ENCODE measurements around the gene PDZD2.
"Not testable (repeated sequence)": the region's sequence is repeated elsewhere in the genome, so short reads cannot be mapped to it uniquely, and the experiment has no call there.

Gene PDZD2

DNA sequence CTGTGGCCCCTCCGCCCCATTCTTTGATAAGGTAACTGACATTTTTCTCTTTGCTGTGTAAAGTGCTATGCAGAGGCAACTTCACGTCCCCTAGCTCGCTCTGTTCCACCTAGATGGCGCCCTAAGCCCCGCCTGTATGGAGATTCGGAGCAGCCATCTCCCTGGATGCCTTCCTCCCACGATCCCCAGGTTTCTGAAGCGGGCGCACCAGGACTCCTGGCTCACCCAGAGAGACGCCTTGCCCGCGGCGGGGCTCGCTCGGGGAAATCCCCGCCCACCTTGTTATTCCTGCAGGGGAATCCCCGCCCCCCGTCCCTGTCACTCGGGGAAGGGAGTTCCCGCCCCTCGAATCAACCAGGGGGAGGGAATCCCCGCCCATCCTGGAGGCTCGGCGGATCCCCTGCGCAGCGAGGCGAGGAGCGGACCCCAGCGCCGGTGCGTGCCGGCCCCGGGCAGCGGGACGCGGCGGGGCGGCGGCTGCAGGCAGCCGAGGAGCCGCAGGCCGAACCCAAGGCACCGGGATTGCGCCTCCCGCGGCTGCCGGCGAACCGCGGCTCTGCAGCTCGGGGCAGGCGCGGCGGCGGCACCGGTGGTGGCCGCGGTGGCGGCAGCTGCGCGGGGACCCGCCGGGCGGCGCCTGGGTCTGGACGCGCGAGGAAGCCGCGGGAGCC, at the start of gene PDZD2:
PDZD2 (plus strand) TSS at position 384 of the 671 bp plus-strand sequence.
- peak; percentile 74 for DNase-seq

DNA sequence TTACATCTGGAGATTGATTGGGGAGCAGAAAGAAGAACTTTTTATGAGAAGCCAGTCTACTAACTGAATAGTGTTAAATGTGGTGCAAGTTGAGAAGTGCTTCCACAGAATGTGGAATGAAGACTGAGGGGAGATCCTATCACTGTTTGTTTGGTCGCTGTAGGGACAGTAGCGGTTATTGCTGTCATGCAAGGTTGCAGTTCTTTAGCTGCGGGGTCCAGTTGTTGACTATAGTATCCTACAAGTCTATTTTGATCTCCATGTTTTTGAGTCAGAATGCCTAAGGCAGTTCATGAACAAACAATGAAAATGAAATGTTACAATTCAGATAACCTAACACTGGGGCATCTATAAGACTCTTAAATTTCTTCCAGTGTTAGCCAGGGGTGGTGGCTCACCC, 45.3 kb upstream of the PDZD2 start:
- DNase-seq: no peak

DNA sequence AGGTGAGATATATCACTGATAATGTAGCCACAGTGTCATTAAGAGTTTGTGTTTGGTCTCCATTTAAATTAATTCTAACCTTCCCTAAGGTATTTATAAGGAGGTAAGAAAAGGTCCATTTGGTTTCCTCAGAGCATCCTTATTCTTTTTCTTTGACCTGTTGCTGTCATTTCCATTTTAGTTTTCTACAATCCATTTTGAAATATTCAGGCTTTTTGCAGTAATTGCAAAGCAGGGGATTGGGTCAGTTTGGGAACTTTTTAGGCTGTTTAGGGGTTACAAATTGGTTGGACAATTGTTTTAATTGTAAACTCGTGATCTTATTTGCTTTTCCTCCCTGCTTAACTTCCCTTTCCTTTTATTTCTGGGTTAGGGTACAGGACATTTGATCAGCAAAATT, 42.6 kb upstream of the PDZD2 start:
- DNase-seq: no peak

DNA sequence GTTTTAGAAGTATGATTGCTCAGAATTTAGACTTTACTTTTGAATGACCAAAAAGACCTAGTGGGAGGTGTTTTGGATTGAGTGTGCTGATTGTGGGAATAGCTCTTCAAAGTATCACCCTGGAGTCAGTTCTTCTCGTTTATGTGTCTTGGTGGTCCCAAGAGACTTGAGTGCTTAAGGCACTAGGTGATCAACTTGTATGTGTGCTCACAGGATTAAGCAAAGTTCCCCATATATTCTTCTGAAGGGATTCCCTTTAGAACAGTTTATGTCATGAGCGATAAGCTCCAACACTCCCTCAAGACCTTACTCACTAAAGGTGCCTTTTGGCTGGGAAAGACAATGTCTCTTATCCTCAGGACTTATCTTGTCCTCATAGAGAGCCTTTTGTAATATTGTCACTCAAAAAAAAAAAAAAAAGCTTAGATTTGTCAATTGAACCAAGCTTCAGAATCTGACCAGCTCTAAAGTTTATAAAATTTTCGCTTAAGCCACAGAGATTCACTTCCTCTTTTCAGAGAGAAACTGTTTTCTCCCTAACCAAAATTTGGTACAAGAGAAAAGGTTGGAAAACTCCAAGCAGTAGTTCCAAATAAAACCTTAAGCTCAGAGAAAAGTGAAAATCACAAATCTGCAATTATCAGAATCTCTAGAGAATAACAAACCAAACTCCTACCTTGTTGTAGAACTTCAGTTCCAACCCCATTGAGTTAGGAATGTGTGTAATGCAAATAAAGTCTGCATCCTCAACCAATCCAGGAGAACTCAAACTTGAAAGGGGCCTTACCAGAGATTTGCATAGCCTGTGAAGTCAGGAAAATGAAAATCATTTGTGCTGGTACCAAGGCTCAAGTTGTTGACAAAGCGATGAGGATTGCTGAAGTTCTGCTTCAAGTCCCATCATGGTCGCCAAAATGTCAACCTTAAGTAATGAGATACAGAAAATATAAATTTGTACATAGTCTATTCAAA, 40.0 kb upstream of the PDZD2 start:
- DNase-seq: no peak

DNA sequence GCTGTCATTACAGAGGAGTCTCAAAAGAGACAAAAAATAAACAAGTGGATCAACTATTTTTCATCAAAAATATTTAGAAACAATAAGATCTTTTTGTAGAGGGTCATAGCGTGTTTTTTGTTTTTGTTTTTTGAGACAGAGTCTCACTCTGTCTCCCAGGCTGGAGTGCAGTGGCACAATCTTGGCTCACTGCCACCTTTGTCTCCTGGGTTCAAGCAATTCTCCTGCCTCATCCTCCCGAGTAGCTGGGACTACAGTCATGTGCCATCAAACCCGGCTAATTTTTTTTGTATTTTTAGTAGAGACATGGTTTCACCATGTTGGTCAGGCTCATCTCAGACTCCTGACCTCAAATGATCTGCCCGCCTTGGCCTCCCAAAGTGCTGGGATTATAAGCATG, 36.6 kb upstream of the PDZD2 start:
- not testable (repeated sequence) for DNase-seq

DNA sequence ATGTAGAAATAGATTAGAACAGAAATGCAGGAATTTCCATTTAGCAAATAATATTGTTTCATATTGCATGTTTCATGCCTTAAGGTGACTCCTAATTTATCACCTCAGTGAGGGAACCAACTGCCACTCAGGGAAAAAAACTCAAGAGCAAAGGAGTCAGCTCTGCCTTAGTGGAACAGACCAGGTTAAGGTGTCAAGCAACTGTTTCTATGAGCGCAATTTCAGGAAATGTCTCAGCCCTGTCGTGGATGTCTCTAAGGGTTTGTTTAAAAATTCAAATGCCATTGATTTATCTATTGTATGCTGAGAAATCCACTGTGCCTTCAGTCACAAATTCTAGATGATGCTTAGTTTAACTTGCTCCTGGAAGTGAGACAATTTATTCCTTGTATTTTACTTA, 34.7 kb upstream of the PDZD2 start:
- DNase-seq: no peak

DNA sequence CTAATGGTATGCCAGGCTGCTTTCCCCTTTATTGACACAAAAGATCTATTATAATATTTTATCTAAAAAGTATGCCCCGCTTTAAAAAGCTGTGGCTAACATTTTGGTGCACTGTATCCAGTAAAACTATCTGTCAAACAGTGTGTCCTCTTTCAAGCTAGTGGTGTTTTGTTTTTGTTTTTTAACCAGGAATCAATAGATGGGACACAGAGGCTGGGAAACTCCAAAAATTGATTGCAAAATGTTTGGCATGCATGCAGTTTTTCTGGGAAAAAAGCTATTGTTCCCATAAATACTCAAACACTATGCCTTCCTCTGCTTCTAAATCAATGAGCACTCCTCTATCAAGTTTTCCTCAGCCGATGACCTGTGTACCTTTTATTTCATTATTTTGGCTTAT, 34.3 kb upstream of the PDZD2 start:
- DNase-seq: no peak

DNA sequence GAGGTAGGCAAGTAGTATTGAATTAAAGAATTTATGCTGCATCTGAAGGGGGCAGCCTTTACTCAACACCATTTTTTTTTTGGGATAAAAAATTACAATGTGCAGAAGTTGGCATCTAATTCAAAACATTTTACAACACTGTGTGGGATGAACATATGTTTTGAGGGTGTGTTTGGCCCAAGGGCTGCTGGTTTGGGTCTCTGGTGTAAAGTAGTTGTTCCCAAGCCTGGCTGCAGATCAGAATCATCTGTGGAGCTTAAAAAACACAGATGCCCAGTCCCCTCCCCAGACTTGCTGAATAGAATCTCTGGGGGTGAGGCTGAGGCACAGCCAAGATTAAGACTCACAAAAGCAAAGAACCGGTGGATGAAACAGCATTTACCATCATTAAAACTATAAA, 33.0 kb upstream of the PDZD2 start:
- no peak for DNase-seq

DNA sequence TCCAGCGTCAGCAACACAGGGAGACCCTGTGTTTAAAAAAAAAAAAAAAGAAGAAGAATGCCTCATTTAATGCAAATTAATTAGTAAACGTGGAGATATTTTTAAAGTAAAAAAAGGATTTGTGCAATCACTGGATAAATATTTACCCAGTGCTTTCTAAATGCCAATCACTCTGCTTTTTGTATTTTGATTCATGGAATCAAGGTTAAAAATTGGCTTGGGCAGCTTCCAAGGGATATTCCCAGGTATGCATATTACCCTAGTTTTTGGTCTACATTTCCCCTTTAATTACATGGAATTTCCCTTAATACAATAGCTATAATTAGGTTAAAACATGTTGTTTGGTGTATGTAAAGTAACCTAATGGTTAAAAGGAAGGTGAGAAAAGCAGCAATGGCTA, 31.4 kb upstream of the PDZD2 start:
- no peak for DNase-seq

DNA sequence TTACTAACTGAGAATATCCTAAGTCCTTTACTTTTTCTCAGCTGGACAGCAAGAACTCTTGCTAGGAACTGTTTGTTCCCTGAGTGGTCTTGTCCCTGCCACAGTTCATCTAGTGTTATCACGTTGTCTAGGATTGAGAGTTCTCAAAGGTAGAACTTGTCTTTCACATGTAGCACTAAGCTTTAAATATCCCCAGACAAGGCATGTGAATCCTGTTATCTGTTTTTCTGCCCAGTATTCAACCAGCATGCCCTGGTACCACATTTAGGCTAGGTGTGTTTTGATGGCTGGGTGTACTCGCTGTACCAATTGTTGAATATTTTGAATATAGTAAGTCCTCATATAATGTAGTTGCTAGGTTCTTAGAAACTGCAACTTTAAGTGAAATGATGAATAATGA, 27.9 kb upstream of the PDZD2 start:
- no peak for DNase-seq

DNA sequence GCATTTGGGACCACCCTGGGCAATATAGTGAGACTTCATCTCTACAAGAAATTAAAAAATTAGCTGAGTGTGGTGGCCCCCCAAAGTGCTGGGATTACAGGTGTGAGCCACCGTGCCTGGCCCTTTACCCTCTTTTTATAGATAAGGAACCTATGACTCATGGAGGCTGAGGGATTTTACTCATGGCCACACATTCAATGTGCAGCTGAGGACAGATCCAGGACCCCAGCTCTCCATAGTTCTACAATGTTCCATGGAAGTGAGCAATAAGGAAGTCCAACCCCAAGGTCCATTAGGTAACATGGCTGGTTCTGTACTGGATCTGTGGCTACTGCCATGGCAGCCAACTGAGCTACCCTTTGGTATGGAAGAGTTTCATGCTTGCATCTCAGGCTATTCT, 25.3 kb upstream of the PDZD2 start:
- DNase-seq: no peak

DNA sequence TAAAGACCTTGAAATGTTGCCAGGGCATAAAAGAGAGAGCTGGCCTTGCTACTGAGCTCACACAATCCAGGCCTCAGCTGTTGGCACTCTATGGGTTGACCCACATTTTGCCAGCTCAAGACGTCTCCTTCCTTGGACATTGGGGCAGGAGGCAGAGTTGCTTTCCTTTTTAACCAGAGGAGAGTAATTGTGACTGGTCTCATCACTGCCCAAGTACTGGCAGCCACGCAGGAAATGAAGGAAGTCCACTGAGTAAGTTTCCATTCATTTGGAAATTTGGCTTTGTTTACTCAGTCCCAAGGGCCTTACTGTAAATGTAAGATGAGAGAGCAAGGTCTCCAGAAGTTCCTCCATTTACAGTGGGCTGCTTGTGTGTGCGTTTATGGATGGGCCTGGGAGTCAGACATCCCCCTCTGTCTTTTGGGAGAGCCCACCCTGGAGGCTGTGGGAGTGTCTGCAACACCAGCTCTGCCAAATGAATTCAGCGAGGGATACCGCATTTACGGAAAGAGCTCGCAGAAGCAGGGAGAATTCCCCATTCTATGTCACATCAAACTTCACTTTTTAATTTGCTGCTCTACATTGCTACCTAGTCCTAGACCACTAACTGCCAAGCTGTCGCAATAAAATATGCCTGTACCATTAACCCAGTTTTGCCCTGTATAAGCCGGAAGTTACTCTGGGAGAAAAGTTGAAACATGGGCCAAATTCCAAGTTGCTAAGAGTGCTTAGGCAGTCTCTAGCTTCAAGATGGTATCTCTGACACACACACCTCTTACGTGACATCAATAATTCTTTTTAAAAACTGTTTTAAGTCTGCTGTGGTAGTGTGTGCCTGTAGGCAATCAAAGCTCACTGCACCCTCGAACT, 24.5 kb upstream of the PDZD2 start:
- DNase-seq: no peak

DNA sequence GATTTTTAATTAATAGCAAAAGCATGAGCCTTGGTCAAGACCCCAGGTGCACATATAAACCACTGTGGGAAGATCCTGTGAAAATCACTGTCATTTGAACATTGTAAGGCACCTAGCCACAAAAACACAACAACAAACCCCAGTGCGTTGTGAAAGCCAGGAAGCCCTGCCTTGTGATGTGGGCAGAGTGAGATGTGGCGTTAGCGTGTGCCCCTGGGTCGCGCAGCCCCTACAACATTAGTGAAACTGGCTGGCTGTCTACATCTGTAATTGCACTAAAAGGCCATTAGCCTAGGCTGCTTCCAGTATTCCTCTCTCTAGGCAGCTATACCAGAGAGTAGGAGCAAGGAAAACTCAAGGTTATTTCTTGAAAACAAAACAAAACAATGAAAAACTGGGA, 21.1 kb upstream of the PDZD2 start:
- DNase-seq: no peak

DNA sequence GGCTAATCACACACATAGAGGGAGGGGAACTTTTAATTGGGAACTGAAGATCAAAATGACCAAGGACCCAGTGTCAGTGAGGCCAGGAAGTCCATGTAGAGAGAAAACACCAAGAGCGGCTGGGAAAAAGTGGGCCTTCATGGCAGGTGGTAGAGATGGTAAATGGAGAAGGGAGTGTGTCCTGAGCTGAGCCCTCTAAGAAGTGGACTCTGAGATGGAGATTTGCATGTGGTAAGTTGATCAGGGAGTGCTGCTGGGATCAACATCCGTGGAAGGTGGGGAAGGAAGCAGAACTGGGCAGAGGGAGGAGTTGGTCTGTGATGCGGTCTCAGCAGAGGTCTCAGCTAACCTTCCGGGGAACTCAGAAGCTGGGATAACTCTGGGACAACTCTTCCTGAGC, 18.9 kb upstream of the PDZD2 start:
- no peak for DNase-seq

DNA sequence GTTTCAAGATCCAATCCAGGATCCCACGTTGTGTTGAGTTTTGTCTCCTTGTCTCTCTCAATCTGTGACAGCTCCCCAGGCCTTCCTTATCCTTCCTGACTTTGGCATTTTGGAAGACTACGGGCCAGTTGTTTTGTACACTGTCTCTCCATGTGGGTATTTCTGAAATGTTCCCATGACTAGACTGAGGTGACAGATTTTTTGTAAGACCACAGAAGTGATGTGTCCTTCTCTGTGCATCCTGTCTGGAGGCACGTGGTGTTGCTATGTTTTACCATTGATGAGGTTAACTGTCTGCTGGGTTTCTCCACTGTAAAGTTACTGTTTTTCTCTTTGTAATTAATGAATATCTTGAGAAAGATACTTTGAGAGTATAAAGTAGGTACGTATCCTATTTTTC, 15.7 kb upstream of the PDZD2 start:
- no peak for DNase-seq

DNA sequence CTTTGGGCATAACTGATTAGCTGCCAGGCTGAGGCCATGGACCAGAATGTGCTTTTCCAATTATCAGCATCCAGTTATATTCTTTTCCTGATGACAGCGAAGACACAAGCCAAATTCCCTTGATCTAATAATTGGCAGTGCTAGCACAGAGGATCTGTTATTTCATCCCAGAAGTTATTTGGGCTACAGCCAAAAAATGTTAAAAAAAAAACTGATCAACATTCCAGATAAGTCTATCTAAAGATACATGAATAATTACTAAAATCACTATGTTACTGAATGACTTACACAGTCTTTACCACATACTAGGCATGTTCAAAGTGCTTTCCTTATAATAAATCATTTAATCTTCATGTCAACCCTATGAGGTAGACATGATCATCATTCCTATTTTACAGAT, 13.5 kb upstream of the PDZD2 start:
- DNase-seq: no peak

DNA sequence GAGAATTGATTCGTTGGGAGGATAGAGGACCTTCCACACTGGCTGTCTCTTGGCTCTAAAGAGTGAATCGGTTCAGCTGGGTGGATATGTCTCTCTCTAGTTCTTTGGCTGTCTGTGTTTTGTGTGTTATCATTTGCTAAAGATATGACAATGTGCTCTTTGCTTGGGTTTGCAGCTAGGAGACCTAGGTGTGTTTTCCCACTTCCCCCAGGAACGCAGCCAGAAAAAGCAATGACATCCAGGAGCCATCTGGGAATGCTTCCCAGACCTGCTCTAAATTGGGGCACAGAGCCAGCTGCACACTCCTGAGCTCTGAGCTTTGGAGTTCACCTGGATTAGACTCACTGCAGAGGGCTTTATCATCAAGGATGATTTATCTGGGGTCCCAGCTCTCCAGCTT, 12.8 kb upstream of the PDZD2 start:
- no peak for DNase-seq

DNA sequence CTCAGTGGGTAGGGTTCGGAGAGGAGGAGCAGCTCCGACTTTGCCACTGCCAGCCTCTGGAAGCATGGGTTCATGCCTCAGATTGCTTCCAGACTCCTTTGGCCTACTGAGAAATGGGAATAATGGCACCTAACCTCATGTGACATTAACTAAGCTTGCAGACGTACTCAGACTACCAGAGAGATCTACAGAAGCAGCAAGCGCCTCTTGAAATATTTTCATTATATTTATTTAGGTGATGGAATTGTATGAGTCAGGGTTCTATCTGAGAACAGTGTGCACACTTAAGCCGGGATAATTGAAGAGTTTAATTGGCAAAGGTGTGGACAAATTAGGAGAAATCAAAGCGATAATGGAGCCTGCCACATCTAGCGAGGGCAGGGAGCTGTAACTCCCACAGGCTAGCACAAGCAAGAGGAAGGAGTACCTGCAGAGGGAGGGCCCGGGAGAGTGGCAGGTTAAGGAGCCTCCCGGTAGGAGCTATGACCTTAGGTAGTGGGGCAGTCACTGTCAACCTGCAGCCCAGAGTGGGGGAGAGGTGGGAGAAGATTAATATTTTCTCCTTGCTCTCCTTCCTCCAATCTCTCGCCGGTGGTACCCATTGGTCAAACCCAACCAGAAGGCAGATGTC, 12.2 kb upstream of the PDZD2 start:
- DNase-seq: no peak

DNA sequence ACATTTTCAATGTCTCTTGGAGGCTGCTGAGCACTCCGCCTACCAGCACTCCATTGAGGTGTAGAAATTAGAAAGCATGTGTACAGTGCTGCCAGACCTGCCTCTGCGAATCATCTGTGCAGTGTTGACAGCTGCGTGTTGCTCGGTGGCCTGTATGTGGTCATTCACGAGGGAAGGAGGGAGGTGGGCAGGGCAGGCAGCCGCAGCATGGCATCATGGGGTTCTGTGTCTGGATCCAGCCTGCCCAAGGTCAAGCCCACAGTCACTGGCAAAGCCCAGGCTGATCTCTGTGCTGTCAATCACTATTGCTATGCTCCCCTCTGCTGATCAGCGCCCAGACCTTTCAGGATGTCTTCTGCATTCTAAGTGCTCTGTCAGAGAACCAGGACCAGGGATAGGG, 8.0 kb upstream of the PDZD2 start:
- DNase-seq: no peak

DNA sequence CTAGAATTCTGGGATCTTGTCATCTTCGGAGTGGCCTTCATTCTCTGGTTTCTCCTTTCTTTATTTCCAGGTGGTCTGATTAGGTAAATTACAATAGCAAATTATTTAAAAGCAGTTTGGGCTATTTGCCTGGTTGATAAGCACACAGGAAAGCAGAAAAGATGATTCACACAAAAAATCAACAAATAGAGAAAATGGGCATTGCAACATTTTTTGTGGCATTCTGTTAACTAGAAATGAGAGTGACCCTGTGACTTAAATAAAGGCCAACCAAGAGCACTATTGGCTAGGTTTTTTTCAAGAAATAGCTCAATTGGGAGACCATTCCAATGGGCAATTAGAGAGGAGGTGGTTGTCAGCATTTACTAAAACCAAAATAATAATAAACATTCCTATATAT, 6.5 kb upstream of the PDZD2 start:
- DNase-seq: no peak

DNA sequence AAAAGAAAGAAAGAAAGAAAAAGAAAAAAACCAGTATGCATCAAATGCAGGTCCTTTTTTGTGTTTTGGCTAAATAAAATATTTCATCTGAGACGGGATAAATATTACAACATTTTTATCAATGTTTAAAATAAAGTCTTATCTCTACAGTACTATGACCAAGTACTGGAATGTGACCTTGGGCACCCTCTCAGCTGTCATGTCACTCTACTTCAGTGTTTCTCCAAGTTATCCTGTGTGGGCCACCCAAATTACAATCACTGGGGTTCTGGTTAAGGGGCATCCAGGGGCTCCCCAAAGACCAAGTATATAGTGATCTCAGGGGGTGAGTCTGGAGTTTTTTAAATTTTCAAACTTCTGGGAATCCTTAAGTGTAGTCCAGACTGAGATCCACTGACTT, 3.5 kb upstream of the PDZD2 start:
- no peak for DNase-seq

DNA sequence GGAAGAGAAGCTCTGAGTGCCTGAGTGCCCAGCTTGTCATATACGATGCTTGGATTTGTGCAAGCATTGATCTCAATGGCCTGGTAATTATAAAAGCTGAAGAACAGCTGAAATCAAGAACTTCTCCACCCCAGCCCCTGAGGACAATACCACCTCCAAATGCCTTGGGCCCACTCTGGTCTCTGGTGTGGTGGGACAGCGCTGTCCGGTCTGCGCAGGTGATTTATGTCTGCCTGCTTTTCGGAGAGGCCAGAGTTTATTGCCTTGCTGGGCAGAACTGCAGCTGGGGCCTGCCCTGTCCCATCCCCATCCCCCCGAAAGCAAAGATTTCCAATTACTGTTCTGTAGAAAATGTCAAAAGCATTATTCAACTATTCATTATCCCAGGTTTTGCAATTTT, 1.1 kb upstream of the PDZD2 start:
- no peak for DNase-seq

DNA sequence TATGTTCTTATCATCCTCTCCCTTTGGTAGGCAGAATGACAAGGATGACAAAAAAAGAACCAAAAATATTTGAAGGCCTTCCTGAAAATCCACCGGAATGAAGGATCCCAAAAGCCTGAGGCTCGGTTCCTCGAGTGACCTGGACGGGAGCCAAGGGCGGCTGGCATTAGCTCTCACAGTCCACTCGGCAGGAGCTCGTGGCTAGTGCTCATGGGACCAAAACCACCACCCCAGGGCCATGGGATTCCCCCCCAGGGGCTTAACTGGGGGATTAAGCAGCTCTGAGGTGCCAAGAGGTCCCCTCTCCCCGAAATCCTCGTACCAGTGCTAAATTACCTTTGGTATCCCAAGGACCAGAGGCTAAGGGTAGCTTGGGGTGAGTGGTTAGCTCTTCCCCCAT, 586 bp upstream of the PDZD2 start:
- DNase-seq: no peak
